Epithelial cell of alveolus of lung (primary cell): ENCODE results near the gene ARID5B. TPM values are rescaled to one million over a fixed set of nuclear protein-coding genes. Genes with fewer than 3 reads are reported as not detected.

ENCODE experiments used
- total RNA-seq: library from RNA; depleted of rRNA; stranded (reverse); fragments of >200 nt; gene quantifications from 2 replicates; pipeline ENCODE4 v1.2.1, GENCODE V29; 2015

The ARID5B gene, protein sequence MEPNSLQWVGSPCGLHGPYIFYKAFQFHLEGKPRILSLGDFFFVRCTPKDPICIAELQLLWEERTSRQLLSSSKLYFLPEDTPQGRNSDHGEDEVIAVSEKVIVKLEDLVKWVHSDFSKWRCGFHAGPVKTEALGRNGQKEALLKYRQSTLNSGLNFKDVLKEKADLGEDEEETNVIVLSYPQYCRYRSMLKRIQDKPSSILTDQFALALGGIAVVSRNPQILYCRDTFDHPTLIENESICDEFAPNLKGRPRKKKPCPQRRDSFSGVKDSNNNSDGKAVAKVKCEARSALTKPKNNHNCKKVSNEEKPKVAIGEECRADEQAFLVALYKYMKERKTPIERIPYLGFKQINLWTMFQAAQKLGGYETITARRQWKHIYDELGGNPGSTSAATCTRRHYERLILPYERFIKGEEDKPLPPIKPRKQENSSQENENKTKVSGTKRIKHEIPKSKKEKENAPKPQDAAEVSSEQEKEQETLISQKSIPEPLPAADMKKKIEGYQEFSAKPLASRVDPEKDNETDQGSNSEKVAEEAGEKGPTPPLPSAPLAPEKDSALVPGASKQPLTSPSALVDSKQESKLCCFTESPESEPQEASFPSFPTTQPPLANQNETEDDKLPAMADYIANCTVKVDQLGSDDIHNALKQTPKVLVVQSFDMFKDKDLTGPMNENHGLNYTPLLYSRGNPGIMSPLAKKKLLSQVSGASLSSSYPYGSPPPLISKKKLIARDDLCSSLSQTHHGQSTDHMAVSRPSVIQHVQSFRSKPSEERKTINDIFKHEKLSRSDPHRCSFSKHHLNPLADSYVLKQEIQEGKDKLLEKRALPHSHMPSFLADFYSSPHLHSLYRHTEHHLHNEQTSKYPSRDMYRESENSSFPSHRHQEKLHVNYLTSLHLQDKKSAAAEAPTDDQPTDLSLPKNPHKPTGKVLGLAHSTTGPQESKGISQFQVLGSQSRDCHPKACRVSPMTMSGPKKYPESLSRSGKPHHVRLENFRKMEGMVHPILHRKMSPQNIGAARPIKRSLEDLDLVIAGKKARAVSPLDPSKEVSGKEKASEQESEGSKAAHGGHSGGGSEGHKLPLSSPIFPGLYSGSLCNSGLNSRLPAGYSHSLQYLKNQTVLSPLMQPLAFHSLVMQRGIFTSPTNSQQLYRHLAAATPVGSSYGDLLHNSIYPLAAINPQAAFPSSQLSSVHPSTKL
- total RNA-seq = 47.6 and 96.3 TPM in 2 replicates

DNA sequence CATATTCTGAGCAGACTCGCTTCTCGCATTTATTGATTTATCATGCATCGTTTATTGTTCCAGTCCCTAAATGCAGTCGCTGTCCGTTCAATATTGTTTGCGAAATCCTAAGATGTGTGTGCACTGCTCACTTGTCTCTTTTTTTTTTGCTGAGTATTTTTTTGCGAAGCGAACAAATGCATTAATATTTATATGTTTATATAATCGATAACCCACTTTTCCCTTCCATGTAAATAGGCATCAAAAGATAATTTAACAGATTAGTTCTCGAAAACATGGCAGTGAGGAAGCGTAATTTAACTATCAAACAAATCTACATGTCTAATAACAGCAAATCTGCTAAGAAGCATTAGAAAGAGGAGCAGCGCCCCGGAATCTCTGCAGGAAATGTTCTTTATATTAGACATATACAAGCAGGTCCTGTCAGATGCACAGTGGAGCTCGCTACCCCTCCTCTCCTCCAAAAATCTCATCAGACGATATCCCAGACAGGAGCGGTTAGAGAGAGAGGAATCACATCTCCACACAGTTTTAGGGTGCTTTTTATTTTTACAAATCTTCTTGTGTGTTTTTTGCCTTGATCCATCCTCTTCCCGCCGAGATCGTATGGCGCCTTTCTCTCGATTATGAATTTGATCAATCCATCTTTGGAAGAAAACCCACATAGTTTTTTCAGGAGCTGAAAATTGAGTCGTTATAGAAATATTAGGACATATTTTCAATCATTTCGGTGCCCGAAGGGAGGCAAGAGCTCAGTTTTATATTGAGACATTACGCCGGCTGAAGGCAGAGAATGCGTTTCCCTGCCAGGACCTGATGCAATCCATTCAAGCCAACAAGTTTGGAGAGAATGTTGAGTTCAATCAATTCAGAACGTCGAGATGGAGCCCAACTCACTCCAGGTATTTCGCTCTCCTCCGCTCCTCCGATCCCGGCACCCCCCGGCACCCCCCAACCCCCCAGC, at the start of gene ARID5B:
ARID5B (plus strand) TSS at position 871 of the 964 bp plus-strand sequence; CDS start at position 882, 11 bp downstream.

Other genes starting within 250 kb of the ARID5B start
- gene CABCOCO1, start 238.8 kb upstream of the ARID5B start, total RNA-seq = 0.65 and 2.3 TPM in 2 replicates